NOMO-1 (cell line): ENCODE data around the gene FSTL3.

Experiments used
- DNase-seq, 2 experiments: peaks; one replicate each; lab custom pipeline; 2025; ENCODE audit not compliant: unreplicated experiment in 2 of 2; lab: John Stamatoyannopoulos, UW

The FSTL3 gene

GRCh38 chr19:732148-733069 lies 56.2 kb downstream of the FSTL3 start:
- no peak for DNase-seq
